Mesenchymal stem cell (in vitro differentiated cells and primary cell): ENCODE measurements around the gene EOLA1.
"Not testable (repeated sequence)": the region's sequence is repeated elsewhere in the genome, so short reads cannot be mapped to it uniquely, and the experiment has no call there.

Source experiments
- DNase-seq: peaks from one replicate; pipeline ENCODE4 v3.0.0-alpha.2; 2013
- H2AFZ ChIP-seq: one replicate; pipeline ENCODE4 v1.6.1; 2013; ENCODE audit warnings: low read depth, mild to moderate bottlenecking, control low read depth, inconsistent platforms, low read length, moderate library complexity
- H2AK5ac ChIP-seq: 2 replicates; pipeline ENCODE4 v1.6.1; 2013; ENCODE audit warnings: low read length, moderate library complexity, mild to moderate bottlenecking, inconsistent platforms; ENCODE audit not compliant: severe bottlenecking
- H2BK120ac ChIP-seq: one replicate; pipeline ENCODE4 v1.6.1; 2013; ENCODE audit warnings: low read depth, mild to moderate bottlenecking, inconsistent platforms, low read length, moderate library complexity
- H2BK12ac ChIP-seq, 2 experiments: one replicate each; pipeline ENCODE4 v1.6.1; 2013; ENCODE audit warnings: inconsistent platforms in 2 of 2, low read length in 2 of 2, mild to moderate bottlenecking in 2 of 2, moderate library complexity in 2 of 2, control low read depth in 1 of 2
- H2BK15ac ChIP-seq: one replicate; pipeline ENCODE4 v1.6.1; 2013; ENCODE audit warnings: mild to moderate bottlenecking, low read depth, inconsistent platforms; ENCODE audit not compliant: poor library complexity, severe bottlenecking
- H2BK5ac ChIP-seq: 2 replicates; pipeline ENCODE4 v1.6.1; 2013; ENCODE audit warnings: low read depth, mild to moderate bottlenecking, low read length, control low read depth, inconsistent platforms; ENCODE audit not compliant: poor library complexity, severe bottlenecking
- H3K14ac ChIP-seq, 2 experiments: one replicate each; pipeline ENCODE4 v1.6.1; 2013; ENCODE audit warnings: inconsistent platforms in 2 of 2, low read length in 2 of 2, control low read depth in 1 of 2, mild to moderate bottlenecking in 1 of 2, moderate library complexity in 1 of 2
- H3K18ac ChIP-seq, 2 experiments: one replicate each; pipeline ENCODE4 v1.6.1; 2013; ENCODE audit warnings: inconsistent platforms in 2 of 2, low read length in 2 of 2, control low read depth in 1 of 2, low read depth in 1 of 2, mild to moderate bottlenecking in 1 of 2
- H3K23ac ChIP-seq, 2 experiments: one replicate each; pipeline ENCODE4 v1.6.1; 2013; ENCODE audit warnings: inconsistent platforms in 2 of 2, low read length in 2 of 2, mild to moderate bottlenecking in 2 of 2, moderate library complexity in 2 of 2, control low read depth in 1 of 2
- H3K27ac ChIP-seq: 2 replicates; pipeline ENCODE4 v1.5.1; 2013; ENCODE audit warnings: mild to moderate bottlenecking, moderate library complexity, low read length, control low read depth, inconsistent platforms; ENCODE audit not compliant: poor library complexity, severe bottlenecking
- H3K27me3 ChIP-seq, 2 experiments: 2 replicates each; pipeline versions ENCODE4 v1.6.1 to v1.7.0; 2013; ENCODE audit warnings: low read length in 2 of 2, mild to moderate bottlenecking in 2 of 2, moderate library complexity in 2 of 2, control low read depth in 1 of 2, inconsistent platforms in 1 of 2; ENCODE audit not compliant: control insufficient read depth in 1 of 2, insufficient read depth in 1 of 2
- H3K36me3 ChIP-seq, 2 experiments: 2 replicates each; pipeline versions ENCODE4 v1.6.1 to v1.7.0; 2013; ENCODE audit warnings: low read length in 2 of 2, control low read depth in 1 of 2, inconsistent platforms in 1 of 2, low read depth in 1 of 2, mild to moderate bottlenecking in 1 of 2; ENCODE audit not compliant: insufficient read depth in 2 of 2, control insufficient read depth in 1 of 2
- H3K4ac ChIP-seq, 2 experiments: one replicate each; pipeline ENCODE4 v1.6.1; 2013; ENCODE audit warnings: inconsistent platforms in 2 of 2, low read length in 2 of 2, mild to moderate bottlenecking in 2 of 2, moderate library complexity in 2 of 2, control low read depth in 1 of 2, low read depth in 1 of 2
- H3K4me1 ChIP-seq: 2 replicates; pipeline ENCODE4 v1.6.1; 2013; ENCODE audit warnings: low read depth, low read length, control low read depth; ENCODE audit not compliant: control insufficient read depth, insufficient read depth
- H3K4me2 ChIP-seq: 2 replicates; pipeline ENCODE4 v1.6.1; 2013; ENCODE audit warnings: low read length, mild to moderate bottlenecking, inconsistent platforms; ENCODE audit not compliant: poor library complexity, severe bottlenecking
- H3K4me3 ChIP-seq, 2 experiments: 2 replicates each; pipeline versions ENCODE4 v1.5.1 to v1.7.0; 2013; ENCODE audit warnings: low read length in 2 of 2, mild to moderate bottlenecking in 2 of 2, control low read depth in 1 of 2, low read depth in 1 of 2; ENCODE audit not compliant: insufficient read depth in 1 of 2
- H3K79me1 ChIP-seq: replicated peaks from 2 replicates; pipeline ENCODE4 v1.6.1; 2013; ENCODE audit warnings: mild to moderate bottlenecking, control low read depth, low read length, inconsistent platforms; ENCODE audit not compliant: poor library complexity, severe bottlenecking
- H3K9ac ChIP-seq: 2 replicates; pipeline ENCODE4 v1.7.0; 2013; ENCODE audit warnings: mild to moderate bottlenecking, low read length, moderate library complexity
- H3K9me3 ChIP-seq: 2 replicates; pipeline ENCODE4 v1.7.0; 2013; ENCODE audit warnings: mild to moderate bottlenecking, low read length; ENCODE audit not compliant: control insufficient read depth
- H4K8ac ChIP-seq: one replicate; pipeline ENCODE4 v1.6.1; 2013; ENCODE audit warnings: inconsistent platforms, mild to moderate bottlenecking, low read length, moderate library complexity
- H4K91ac ChIP-seq: one replicate; pipeline ENCODE4 v1.6.1; 2013; ENCODE audit warnings: mild to moderate bottlenecking, low read length, inconsistent platforms
- WGBS: methylation state at CpG from one replicate; pipeline ENCODE4 v1.1.7; 2013; ENCODE audit warnings: mixed read lengths; 5-methylcytosine and 5-hydroxymethylcytosine counted together

The EOLA1 gene

DNA sequence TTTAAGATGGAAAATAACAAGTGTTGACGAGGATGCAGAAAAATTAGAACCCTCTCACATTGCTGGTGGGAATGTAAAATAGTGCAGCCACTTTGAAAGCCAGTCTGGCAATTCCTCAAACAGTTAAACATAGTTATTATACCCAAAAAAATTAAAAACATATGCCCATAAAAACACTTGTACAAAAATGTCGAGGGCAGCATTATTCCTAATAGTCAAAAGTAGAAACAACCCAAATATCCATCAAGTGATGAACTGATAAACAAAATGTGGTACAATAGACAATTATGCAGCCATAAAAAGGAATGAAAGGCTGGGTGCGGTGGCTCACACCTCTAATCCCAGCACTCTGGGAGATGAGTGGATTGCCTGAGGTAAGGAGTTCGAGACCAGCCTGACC lies 42.0 kb upstream of the EOLA1 start:
- H4K8ac ChIP-seq = no peak overlapping the region
- no peak overlapping the region for H3K4me3 ChIP-seq
- peaks cover 22% of the 10 kb centered on the region for H3K4me1 ChIP-seq
- no peak overlapping the region for H3K23ac ChIP-seq
- H3K4me2 ChIP-seq = no peak overlapping the region
- no peak overlapping the region for H3K14ac ChIP-seq
- no peak overlapping the region for H3K18ac ChIP-seq
- H4K91ac ChIP-seq = no peak overlapping the region
- no peak overlapping the region for H3K9ac ChIP-seq
- H2AK5ac ChIP-seq = no peak overlapping the region
- no peak overlapping the region for H3K27ac ChIP-seq
- no peak overlapping the region for H3K4ac ChIP-seq
- H3K27me3 ChIP-seq = peaks cover 0 to 7% of the 10 kb centered on the region in 2 experiments
- DNase-seq = no peak
- H3K79me1 ChIP-seq = peaks cover 5% of the 10 kb centered on the region
- no peak overlapping the region for H2BK120ac ChIP-seq
- H3K36me3 ChIP-seq = peaks cover 39 to 84% of the 10 kb centered on the region in 2 experiments
- H2BK15ac ChIP-seq = no peak overlapping the region
- H2AFZ ChIP-seq = no peak overlapping the region
- no peak overlapping the region for H2BK5ac ChIP-seq
- no peaks in the 10 kb centered on the region for H3K9me3 ChIP-seq
- no peak overlapping the region for H2BK12ac ChIP-seq
- WGBS = no CpG with 5 or more reads among the region's 4 CpGs

- H3K9ac ChIP-seq = no peak overlapping the region
- no peak overlapping the region for H4K8ac ChIP-seq
- H3K27me3 ChIP-seq = peaks cover 0 to 7% of the 10 kb centered on the region in 2 experiments
- DNase-seq = no peak
- H3K4me2 ChIP-seq = no peak overlapping the region
- peaks cover 30 to 74% of the 10 kb centered on the region in 2 experiments for H3K36me3 ChIP-seq
- no peak overlapping the region for H3K4me3 ChIP-seq
- WGBS = 96% methylated on average over 4 of the region's 5 CpGs
- no peak overlapping the region for H3K14ac ChIP-seq
- H2AK5ac ChIP-seq = no peak overlapping the region
- H3K18ac ChIP-seq = no peak overlapping the region
- no peak overlapping the region for H2AFZ ChIP-seq
- H3K4me1 ChIP-seq = peaks cover 17% of the 10 kb centered on the region
- no peak overlapping the region for H2BK12ac ChIP-seq
- H2BK15ac ChIP-seq = no peak overlapping the region
- no peak overlapping the region for H3K4ac ChIP-seq
- no peak overlapping the region for H3K23ac ChIP-seq
- no peaks in the 10 kb centered on the region for H3K9me3 ChIP-seq
- no peak overlapping the region for H2BK5ac ChIP-seq
- H3K79me1 ChIP-seq = peaks cover 2% of the 10 kb centered on the region
- H2BK120ac ChIP-seq = no peak overlapping the region
- H4K91ac ChIP-seq = no peak overlapping the region
- H3K27ac ChIP-seq = no peak overlapping the region
These were observed 41.0 kb upstream of the EOLA1 start for GRCh38 chrX:149499766-149500165.

DNA sequence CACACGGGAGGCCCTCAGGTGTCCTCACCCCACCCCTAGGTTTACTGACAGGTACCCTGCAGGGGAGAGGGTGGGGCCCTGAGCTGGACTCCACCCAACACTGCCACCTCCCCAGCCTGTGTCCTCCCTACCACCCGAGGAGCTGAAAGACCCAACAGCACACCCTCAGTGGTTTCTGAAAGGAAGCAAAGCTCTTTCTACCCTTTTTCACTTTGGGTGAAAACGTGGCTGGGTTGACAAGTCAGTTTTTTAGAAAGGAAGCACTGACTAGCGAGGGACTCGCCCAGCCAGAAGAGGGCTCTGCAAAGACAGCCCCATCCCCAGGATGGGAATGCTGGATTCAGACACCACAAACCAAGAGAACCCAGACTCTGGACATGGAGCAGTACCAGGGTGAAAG lies 37.9 kb upstream of the EOLA1 start:
- not testable (repeated sequence) for H3K79me1 ChIP-seq, DNase-seq, H3K9me3 ChIP-seq, H2AFZ ChIP-seq, H3K9ac ChIP-seq, H4K91ac ChIP-seq, H4K8ac ChIP-seq, H2BK5ac ChIP-seq, H3K4me3 ChIP-seq, H3K4ac ChIP-seq, H3K23ac ChIP-seq, H3K18ac ChIP-seq, H2BK12ac ChIP-seq, H3K4me1 ChIP-seq, H3K14ac ChIP-seq, H2BK15ac ChIP-seq, H2AK5ac ChIP-seq, H2BK120ac ChIP-seq, H3K27ac ChIP-seq, H3K4me2 ChIP-seq
- Histone ChIP-seq H3K27me3 (peaks cover 0 to 15% of the 10 kb centered on the region in 2 experiments), H3K36me3 (peaks cover 20 to 45% of the 10 kb centered on the region in 2 experiments)
- no CpG with 5 or more reads among the region's 5 CpGs for WGBS

- H3K4ac ChIP-seq, H3K23ac ChIP-seq, H3K9ac ChIP-seq, H3K4me2 ChIP-seq, H3K9me3 ChIP-seq, H2AFZ ChIP-seq, H2BK5ac ChIP-seq, H3K27ac ChIP-seq, H2BK120ac ChIP-seq, H3K4me1 ChIP-seq, H4K91ac ChIP-seq, H2AK5ac ChIP-seq, H2BK12ac ChIP-seq, H3K14ac ChIP-seq, H3K4me3 ChIP-seq, H2BK15ac ChIP-seq, H3K79me1 ChIP-seq, H4K8ac ChIP-seq: not testable (repeated sequence)
- 0% methylated on average over 3 of the region's 10 CpGs for WGBS
- Histone ChIP-seq H3K27me3 (peaks cover 0 to 20% of the 10 kb centered on the region in 2 experiments), H3K36me3 (peaks cover 18 to 40% of the 10 kb centered on the region in 2 experiments), H3K18ac (peak overlapping the region in 1 of 2 experiments; percentile 21)
- peak; percentile 83 for DNase-seq
These were observed 37.4 kb upstream of the EOLA1 start for GRCh38 chrX:149503446-149503845.
